Ishikawa (cell line): ENCODE results near the gene CLEC11A.
A peak's percentile ranks its signal among the peaks of the same experiment; 100 is the strongest.

Experiments used
- CEBPB ChIP-seq: IDR thresholded peaks from 2 replicates; pipeline ENCODE4 v1.6.1; 2012
- CREB1 ChIP-seq: IDR thresholded peaks from 2 replicates; pipeline ENCODE4 v1.6.1; 2012; ENCODE audit warnings: low read depth
- EGR1 ChIP-seq: IDR thresholded peaks from 2 replicates; pipeline ENCODE4 v1.6.1; 2012
- EP300 ChIP-seq: IDR thresholded peaks from 2 replicates; pipeline ENCODE4 v1.6.1; 2012; ENCODE audit warnings: borderline replicate concordance
- FOXM1 ChIP-seq: IDR thresholded peaks from 2 replicates; pipeline ENCODE4 v1.6.1; 2012; ENCODE audit warnings: low read depth, borderline replicate concordance
- MAX ChIP-seq: IDR thresholded peaks from 2 replicates; pipeline ENCODE4 v1.6.1; 2012
- NFIC ChIP-seq: IDR thresholded peaks from 2 replicates; pipeline ENCODE4 v1.6.1; 2012
- RAD21 ChIP-seq: IDR thresholded peaks from 2 replicates; pipeline ENCODE4 v1.6.1; 2012; ENCODE audit warnings: low read depth
- REST ChIP-seq: IDR thresholded peaks from 2 replicates; pipeline ENCODE4 v1.6.1; 2012; ENCODE audit warnings: low read depth, mild to moderate bottlenecking
- TAF1 ChIP-seq: IDR thresholded peaks from 2 replicates; pipeline ENCODE4 v1.6.1; 2012; ENCODE audit warnings: low read depth, mild to moderate bottlenecking
- TCF12 ChIP-seq: IDR thresholded peaks from 2 replicates; pipeline ENCODE4 v1.6.1; 2012; ENCODE audit warnings: low read depth
- TEAD4 ChIP-seq: IDR thresholded peaks from 2 replicates; pipeline ENCODE4 v1.6.1; 2012
- USF1 ChIP-seq: IDR thresholded peaks from 2 replicates; pipeline ENCODE4 v1.6.1; 2012
- YY1 ChIP-seq: IDR thresholded peaks from 2 replicates; pipeline ENCODE4 v1.6.1; 2012; ENCODE audit warnings: low read depth
- ZBTB7A ChIP-seq: IDR thresholded peaks from 2 replicates; pipeline ENCODE4 v1.6.1; 2012; ENCODE audit warnings: low read depth

Gene CLEC11A

GRCh38 chr19:50679177-50680125 lies 43.7 kb upstream of the CLEC11A start:
- TF ChIP-seq TCF12 (no peak), CEBPB (no peak), USF1 (no peak), REST (no peak), YY1 (no peak), EGR1 (no peak), FOXM1 (no peak), CREB1 (peak; percentile 78), TAF1 (no peak), RAD21 (no peak), MAX (peak; percentile 89), EP300 (no peak)

- TF ChIP-seq TEAD4: no peak
- TF ChIP-seq EGR1: no peak
- no peak for TF ChIP-seq CREB1
- no peak for TF ChIP-seq NFIC
- no peak for TF ChIP-seq REST
- no peak for TF ChIP-seq TCF12
- no peak for TF ChIP-seq TAF1
Measured at GRCh38 chr19:50686310-50687032, 36.7 kb upstream of the CLEC11A start.

- TF ChIP-seq YY1 (no peak), REST (no peak), TEAD4 (no peak), EGR1 (no peak), NFIC (no peak), RAD21 (no peak), FOXM1 (no peak), USF1 (no peak), TAF1 (no peak), EP300 (no peak), MAX (no peak), ZBTB7A (no peak), TCF12 (no peak), CREB1 (no peak), CEBPB (no peak)
Measured at GRCh38 chr19:50688766-50689165, 34.4 kb upstream of the CLEC11A start.

- TF ChIP-seq CEBPB: no peak
- no peak for TF ChIP-seq FOXM1
- no peak for TF ChIP-seq ZBTB7A
Measured at GRCh38 chr19:50690439-50690838, 32.7 kb upstream of the CLEC11A start.
